HepG2 (cell line): ENCODE results near the gene PRKG1. TPM values are rescaled to one million over a fixed set of nuclear protein-coding genes. Genes with fewer than 3 reads are reported as not detected.

ENCODE experiments used
- ATAC-seq: fragments of 200-7000 bp; cut with Tn5 transposase; 3 replicates; pipeline ENCODE4 v1.9.1; 2020; ENCODE audit warnings: mild to moderate bottlenecking, moderate library complexity
- BruUV-seq: library from RNA; stranded (reverse); fragments of 400-500 nt; replicated peaks from 2 replicates; lab custom pipeline; 2021; lab: Mats Ljungman, UMichigan
- CTCF ChIA-PET: fragments of 300-600 bp; formaldehyde crosslinking; extraction: SDS; loops from one replicate; lab custom pipeline; 2021; ENCODE audit warnings: low total read pairs, inconsistent platforms, low intra/inter-chr PET ratio; lab: Yijun Ruan, JAX
- POLR2A ChIA-PET: fragments of 350-600 bp; sonication (Branson Sonifier 250); formaldehyde crosslinking; loops from one replicate; lab custom pipeline; 2020; ENCODE audit warnings: antibody characterized with exemption, inconsistent platforms; lab: Yijun Ruan, JAX
- DNase-seq: peaks from one replicate; pipeline ENCODE4 v3.0.0-alpha.2; 2015; ENCODE audit warnings: low spot score
- FAIRE-seq: peaks from 3 replicates; lab custom pipeline; 2011; peaks lifted over from hg19 to GRCh38; lab: Jason Lieb, UNC
- H2AFZ ChIP-seq: one replicate; pipeline ENCODE4 v1.6.1; 2011; ENCODE audit warnings: low read length, inconsistent platforms
- H3K27ac ChIP-seq: fragments of 300-600 bp; 3 replicates; pipeline ENCODE4 v1.8.0; 2011; ENCODE audit warnings: mixed run types, mild to moderate bottlenecking, mixed read lengths, low read length, inconsistent platforms; ENCODE audit not compliant: insufficient read depth; ENCODE audit errors: extremely low read length
- H3K27me3 ChIP-seq, 2 experiments: fragments of 200-600 bp in 1 of 2; 2 replicates in 1 of 2; 3 replicates in 1 of 2; pipeline versions ENCODE4 v1.6.0 to v1.8.0; 2011; ENCODE audit warnings: low read length in 2 of 2, mild to moderate bottlenecking in 2 of 2, moderate library complexity in 2 of 2, inconsistent platforms in 1 of 2; ENCODE audit not compliant: insufficient read depth in 2 of 2, control insufficient read depth in 1 of 2
- H3K36me3 ChIP-seq, 2 experiments: fragments of 200-600 bp in 1 of 2; replicated peaks in 1 of 2; 2 replicates in 1 of 2; 3 replicates in 1 of 2; pipeline versions ENCODE4 v1.5.1 to v1.8.0; 2011; ENCODE audit warnings: low read length in 2 of 2, inconsistent platforms in 1 of 2; ENCODE audit not compliant: insufficient read depth in 2 of 2, control insufficient read depth in 1 of 2
- H3K4me1 ChIP-seq: 2 replicates; pipeline ENCODE4 v1.5.1; 2012; ENCODE audit warnings: low read length, inconsistent platforms; ENCODE audit not compliant: insufficient read depth
- H3K4me2 ChIP-seq: 2 replicates; pipeline ENCODE4 v1.6.0; 2011; ENCODE audit warnings: low read depth, low read length, inconsistent platforms
- H3K4me3 ChIP-seq, 3 experiments: fragments of 200-600 bp in 1 of 3; sonication (generic), shearing (Covaris generic) in 1 of 3; replicated peaks in 1 of 3; 2 replicates each; pipeline ENCODE4 v1.5.1; 2011 to 2016; ENCODE audit warnings: low read length in 3 of 3, inconsistent platforms in 2 of 3, low read depth in 2 of 3, mild to moderate bottlenecking in 2 of 3, control low read depth in 1 of 3, mixed read lengths in 1 of 3; ENCODE audit not compliant: insufficient read depth in 1 of 3
- H3K79me2 ChIP-seq: one replicate; pipeline ENCODE4 v1.6.1; 2011; ENCODE audit warnings: low read length, inconsistent platforms; ENCODE audit not compliant: insufficient read depth
- H3K9ac ChIP-seq: 2 replicates; pipeline ENCODE4 v1.6.0; 2011; ENCODE audit warnings: mild to moderate bottlenecking, low read depth, low read length, inconsistent platforms; ENCODE audit not compliant: insufficient read depth
- H3K9me3 ChIP-seq: 2 replicates; pipeline ENCODE4 v1.5.1; 2012; ENCODE audit warnings: mild to moderate bottlenecking, low read length
- H4K20me1 ChIP-seq: 2 replicates; pipeline ENCODE4 v1.6.0; 2011; ENCODE audit warnings: inconsistent platforms, mild to moderate bottlenecking, low read length, moderate library complexity; ENCODE audit not compliant: insufficient read depth
- CBX5 ChIP-seq: sonication (generic); formaldehyde crosslinking; IDR thresholded peaks from 2 replicates; pipeline ENCODE4 v1.4.0; 2020; ENCODE audit warnings: missing genetic modification reagents, borderline replicate concordance
- CREB1 ChIP-seq, 2 experiments: fragments of 450-650 bp in 1 of 2; IDR thresholded peaks; 2 replicates each; pipeline ENCODE4 v1.6.1; 2016 to 2017; ENCODE audit warnings: control low read depth in 1 of 2, mild to moderate bottlenecking in 1 of 2, missing compliant biosample characterization in 1 of 2, missing genetic modification characterization in 1 of 2
- CREM ChIP-seq, 2 experiments: sonication (generic) in 1 of 2; formaldehyde crosslinking in 1 of 2; IDR thresholded peaks; 2 replicates each; pipeline versions ENCODE4 v1.4.0 to v1.6.1; 2016 to 2020; ENCODE audit warnings: antibody characterized with exemption in 1 of 2, mild to moderate bottlenecking in 1 of 2, missing genetic modification reagents in 1 of 2
- FOSL2 ChIP-seq: sonication (generic); formaldehyde crosslinking; IDR thresholded peaks from 2 replicates; pipeline ENCODE4 v1.4.0; 2020; ENCODE audit warnings: missing genetic modification reagents
- HNRNPH1 ChIP-seq: fragments of 200-400 bp; formaldehyde crosslinking; optimal IDR thresholded peaks from 2 replicates; pipeline ENCODE3; 2017; ENCODE audit warnings: mild to moderate bottlenecking, low read depth, low read length
- KLF6 ChIP-seq: IDR thresholded peaks from 2 replicates; pipeline ENCODE4 v1.8.0; 2016; ENCODE audit warnings: missing biosample characterization, missing genetic modification reagents
- POLR2AphosphoS2 ChIP-seq: IDR thresholded peaks from 2 replicates; pipeline ENCODE4 v1.6.1; 2011; ENCODE audit warnings: low read depth, low read length, improper control_type of control experiment
- RAD21 ChIP-seq: fragments of 450-650 bp; formaldehyde crosslinking; IDR thresholded peaks from 2 replicates; pipeline ENCODE4 v1.5.0; 2020; ENCODE audit warnings: mild to moderate bottlenecking
- SP5 ChIP-seq: IDR thresholded peaks from 2 replicates; pipeline ENCODE4 v1.6.1; 2016; ENCODE audit warnings: low read depth, borderline replicate concordance
- ZFP41 ChIP-seq: sonication (generic); formaldehyde crosslinking; IDR thresholded peaks from 2 replicates; pipeline ENCODE4 v1.4.0; 2020; ENCODE audit warnings: mild to moderate bottlenecking, missing genetic modification reagents, borderline replicate concordance
- ZNF207 ChIP-seq: fragments of 450-650 bp; IDR thresholded peaks from 2 replicates; pipeline ENCODE4 v1.6.1; 2016; ENCODE audit warnings: antibody characterized with exemption, borderline replicate concordance
- ZNF3 ChIP-seq: IDR thresholded peaks from 2 replicates; pipeline ENCODE4 v1.7.0; 2017; ENCODE audit warnings: inconsistent platforms
- ZNF331 ChIP-seq: sonication (generic); formaldehyde crosslinking; IDR thresholded peaks from 2 replicates; pipeline ENCODE4 v1.4.0; 2020; ENCODE audit warnings: missing genetic modification reagents
- ZNF354B ChIP-seq: sonication (generic); formaldehyde crosslinking; IDR thresholded peaks from 2 replicates; pipeline ENCODE4 v1.8.0; 2022; ENCODE audit warnings: mild to moderate bottlenecking, missing genetic modification reagents
- ZNF615 ChIP-seq: sonication (generic); formaldehyde crosslinking; IDR thresholded peaks from 2 replicates; pipeline ENCODE4 v1.5.0; 2020; ENCODE audit warnings: mild to moderate bottlenecking, missing genetic modification reagents, borderline replicate concordance
- ZNF724P ChIP-seq: sonication (generic); formaldehyde crosslinking; IDR thresholded peaks from 2 replicates; pipeline ENCODE4 v1.8.0; 2022; ENCODE audit warnings: missing genetic modification reagents, borderline replicate concordance
- ZNF766 ChIP-seq: sonication (generic); formaldehyde crosslinking; IDR thresholded peaks from 2 replicates; pipeline ENCODE4 v1.5.0; 2020; ENCODE audit warnings: missing genetic modification reagents, borderline replicate concordance
- ZNF776 ChIP-seq: sonication (generic); formaldehyde crosslinking; IDR thresholded peaks from 2 replicates; pipeline ENCODE4 v1.4.0; 2020; ENCODE audit warnings: mild to moderate bottlenecking, missing genetic modification reagents
- WGBS: methylation state at CpG from one replicate; pipeline ENCODE4 v1.1.6; 2017; ENCODE audit warnings: low lambda C conversion rate; 5-methylcytosine and 5-hydroxymethylcytosine counted together
- in situ Hi-C: cut with HindIII; loops from 2 replicates; pipeline ENCODE4 v1.10.0; 2017; ENCODE audit warnings: low pct_unique_long_range_greater_than_20kb; ENCODE audit not compliant: extremely low pct_ligation_motif_present
- intact Hi-C: fragments of 100-400 bp; cut with micrococcal nuclease; formaldehyde crosslinking; loops from one replicate; pipeline ENCODE4 v1.10.0; 2022; ENCODE audit not compliant: unreplicated experiment
- polyA plus RNA-seq, 8 experiments: library from polyadenylated mRNA; depleted of rRNA in 3 of 8; stranded (reverse) in 7 of 8; unstranded in 1 of 8; fragments of >200 nt; fragmentation: Illumina TruSeq in 4 of 8; extraction: Trizol in 4 of 8; gene quantifications; 2 replicates each; pipeline versions ENCODE4 v1.2.1 to v1.2.3, GENCODE V29; 2011 to 2016; ENCODE audit warnings: low read depth in 4 of 8, missing spikeins in 1 of 8, mixed read lengths in 1 of 8; ENCODE audit not compliant: insufficient read depth in 1 of 8
- total RNA-seq, 5 experiments: library from RNA; depleted of rRNA; stranded (reverse); fragments of >200 nt; fragmentation: Illumina TruSeq; extraction: Trizol; gene quantifications; 2 replicates each; pipeline ENCODE4 v1.2.3, GENCODE V29; 2016; ENCODE audit warnings: low read depth in 1 of 5
- TF ChIP-seq, protein P1 (sequence below): sonication (generic); formaldehyde crosslinking; IDR thresholded peaks from 2 replicates; pipeline ENCODE4 v1.4.0; 2020; ENCODE audit warnings: low read depth, mild to moderate bottlenecking, missing genetic modification reagents
- TF ChIP-seq, protein P2 (sequence below): sonication (generic); formaldehyde crosslinking; IDR thresholded peaks from 2 replicates; pipeline ENCODE4 v1.5.0; 2020; ENCODE audit warnings: mild to moderate bottlenecking, missing genetic modification reagents

PRKG1 gene
- total and polyA plus RNA-seq, 2 of the 13 experiments (the other 11 are each of a cell fraction or from before 2014, with no cell fraction given), result 0.01 TPM; not detected in 1

DNA sequence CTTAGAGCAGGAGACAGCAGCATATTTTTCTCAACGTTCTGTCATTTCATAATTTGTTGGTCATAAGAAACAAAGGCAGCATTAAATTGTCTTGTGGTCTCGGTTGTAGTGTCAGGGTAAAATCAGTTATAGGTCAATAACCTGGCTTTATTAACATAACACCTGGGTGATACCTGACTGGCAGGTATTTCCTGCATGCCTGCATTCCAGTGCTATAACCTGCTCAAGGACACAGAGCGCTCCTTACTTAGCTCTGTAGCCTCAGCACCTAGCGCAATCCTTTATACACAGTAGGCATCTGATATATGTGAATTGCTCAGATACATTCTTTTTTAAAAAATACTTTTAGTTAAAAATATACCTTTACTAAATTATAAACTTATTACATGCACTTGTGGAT lies 38.9 kb upstream of the PRKG1 start:
- CTCF ChIA-PET, result no interaction called here
- TF ChIP-seq CREB1 (IDR thresholded peaks at IDR 0.05) (no peak), CREB1 (CRISPR knock-in tag; IDR thresholded peaks at IDR 0.05) (no peak), ZNF615 (CRISPR knock-in tag) (no peak), SP5 (CRISPR knock-in tag) (no peak), CREM (IDR thresholded peaks at IDR 0.05) (no peak), CREM (CRISPR knock-in tag; IDR thresholded peaks at IDR 0.05) (no peak), ZNF354B (CRISPR knock-in tag) (no peak), ZFP41 (CRISPR knock-in tag) (no peak), POLR2AphosphoS2 (no peak), ZNF331 (CRISPR knock-in tag) (no peak), ZNF776 (CRISPR knock-in tag) (no peak), HNRNPH1 (no peak), FOSL2 (no peak), ZNF724P (no peak), CBX5 (CRISPR knock-in tag) (no peak), ZNF766 (CRISPR knock-in tag) (no peak), ZNF207 (no peak), KLF6 (CRISPR knock-in tag) (no peak), ZNF3 (CRISPR knock-in tag) (no peak), RAD21 (no peak)
- TF ChIP-seq, protein P1, sequence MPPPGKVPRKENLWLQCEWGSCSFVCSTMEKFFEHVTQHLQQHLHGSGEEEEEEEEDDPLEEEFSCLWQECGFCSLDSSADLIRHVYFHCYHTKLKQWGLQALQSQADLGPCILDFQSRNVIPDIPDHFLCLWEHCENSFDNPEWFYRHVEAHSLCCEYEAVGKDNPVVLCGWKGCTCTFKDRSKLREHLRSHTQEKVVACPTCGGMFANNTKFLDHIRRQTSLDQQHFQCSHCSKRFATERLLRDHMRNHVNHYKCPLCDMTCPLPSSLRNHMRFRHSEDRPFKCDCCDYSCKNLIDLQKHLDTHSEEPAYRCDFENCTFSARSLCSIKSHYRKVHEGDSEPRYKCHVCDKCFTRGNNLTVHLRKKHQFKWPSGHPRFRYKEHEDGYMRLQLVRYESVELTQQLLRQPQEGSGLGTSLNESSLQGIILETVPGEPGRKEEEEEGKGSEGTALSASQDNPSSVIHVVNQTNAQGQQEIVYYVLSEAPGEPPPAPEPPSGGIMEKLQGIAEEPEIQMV (CRISPR knock-in tag), result no peak
- TF ChIP-seq, protein P2, sequence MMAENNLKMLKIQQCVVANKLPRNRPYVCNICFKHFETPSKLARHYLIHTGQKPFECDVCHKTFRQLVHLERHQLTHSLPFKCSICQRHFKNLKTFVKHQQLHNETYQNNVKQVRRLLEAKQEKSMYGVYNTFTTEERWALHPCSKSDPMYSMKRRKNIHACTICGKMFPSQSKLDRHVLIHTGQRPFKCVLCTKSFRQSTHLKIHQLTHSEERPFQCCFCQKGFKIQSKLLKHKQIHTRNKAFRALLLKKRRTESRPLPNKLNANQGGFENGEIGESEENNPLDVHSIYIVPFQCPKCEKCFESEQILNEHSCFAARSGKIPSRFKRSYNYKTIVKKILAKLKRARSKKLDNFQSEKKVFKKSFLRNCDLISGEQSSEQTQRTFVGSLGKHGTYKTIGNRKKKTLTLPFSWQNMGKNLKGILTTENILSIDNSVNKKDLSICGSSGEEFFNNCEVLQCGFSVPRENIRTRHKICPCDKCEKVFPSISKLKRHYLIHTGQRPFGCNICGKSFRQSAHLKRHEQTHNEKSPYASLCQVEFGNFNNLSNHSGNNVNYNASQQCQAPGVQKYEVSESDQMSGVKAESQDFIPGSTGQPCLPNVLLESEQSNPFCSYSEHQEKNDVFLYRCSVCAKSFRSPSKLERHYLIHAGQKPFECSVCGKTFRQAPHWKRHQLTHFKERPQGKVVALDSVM (CRISPR knock-in tag), result no peak
- TF ChIP-seq, all 625 proteins: peak for 0
- Histone ChIP-seq H3K9ac (no peak overlapping the region), H3K4me2 (no peak overlapping the region), H3K9me3 (no peaks in the 10 kb centered on the region), H3K4me3 (no peak overlapping the region), H3K36me3 (no peaks in the 10 kb centered on the region), H3K27me3 (no peaks in the 10 kb centered on the region), H3K4me1 (no peaks in the 10 kb centered on the region), H2AFZ (no peak overlapping the region), H4K20me1 (no peaks in the 10 kb centered on the region), H3K79me2 (no peaks in the 10 kb centered on the region), H3K27ac (no peak overlapping the region)
- ATAC-seq, result no peak
- in situ Hi-C loops (no loop called here), intact Hi-C loops (no loop called here)
- no peak for FAIRE-seq
- WGBS, result 16% methylated on average over 4 of the region's 4 CpGs
- POLR2A ChIA-PET, result no interaction called here
- no TSS peak for BruUV-seq
- DNase-seq, result no peak
